H1 (cell line): Measurements from ENCODE around the gene TECR. TPM values are rescaled to one million over a fixed set of nuclear protein-coding genes. Genes with fewer than 3 reads are reported as not detected.

ENCODE experiments used
- CTCF ChIA-PET: fragments of 300-600 bp; sonication (Branson Sonifier 250); formaldehyde crosslinking; loops from one replicate; lab custom pipeline; 2021; ENCODE audit not compliant: partially characterized antibody; lab: Charles Lee
- POLR2A ChIA-PET: fragments of 300-600 bp; sonication (Branson Sonifier 250); formaldehyde crosslinking; loops from one replicate; lab custom pipeline; 2021; ENCODE audit warnings: inconsistent platforms; ENCODE audit not compliant: partially characterized antibody; lab: Charles Lee
- DNase-seq, 2 experiments: peaks; one replicate each; pipeline versions ENCODE4 v3.0.0 to v3.0.0-alpha.2; 2010 to 2022; ENCODE audit warnings: low spot score in 2 of 2, low read depth in 1 of 2, mixed read lengths in 1 of 2
- FAIRE-seq: peaks from 2 replicates; lab custom pipeline; 2011; peaks lifted over from hg19 to GRCh38; lab: Jason Lieb, UNC
- H2AFZ ChIP-seq: 2 replicates; pipeline ENCODE4 v1.8.1; 2012; ENCODE audit warnings: low read length, inconsistent platforms
- H2AK5ac ChIP-seq: 2 replicates; pipeline ENCODE4 v1.6.1; 2013; ENCODE audit warnings: low read depth, low read length
- H2BK120ac ChIP-seq: replicated peaks from 2 replicates; pipeline ENCODE3; 2013; ENCODE audit warnings: low read depth, low read length, inconsistent platforms
- H2BK12ac ChIP-seq: 2 replicates; pipeline ENCODE4 v1.6.1; 2013; ENCODE audit warnings: low read depth, low read length
- H2BK15ac ChIP-seq: 2 replicates; pipeline ENCODE4 v1.6.1; 2013; ENCODE audit warnings: low read length
- H2BK20ac ChIP-seq: 2 replicates; pipeline ENCODE4 v1.6.1; 2013; ENCODE audit warnings: low read length
- H2BK5ac ChIP-seq: 2 replicates; pipeline ENCODE4 v1.6.1; 2013; ENCODE audit warnings: low read depth, low read length
- H3K14ac ChIP-seq: 2 replicates; pipeline ENCODE4 v1.6.1; 2013; ENCODE audit warnings: inconsistent platforms; ENCODE audit not compliant: insufficient read length
- H3K18ac ChIP-seq: 2 replicates; pipeline ENCODE4 v1.6.1; 2013; ENCODE audit warnings: low read length; ENCODE audit errors: extremely low read depth
- H3K23ac ChIP-seq: 2 replicates; pipeline ENCODE4 v1.6.1; 2013; ENCODE audit warnings: inconsistent platforms; ENCODE audit not compliant: insufficient read length
- H3K23me2 ChIP-seq: 2 replicates; pipeline ENCODE4 v1.6.1; 2013; ENCODE audit warnings: low read depth, low read length
- H3K27ac ChIP-seq: 2 replicates; pipeline ENCODE4 v1.6.1; 2011; ENCODE audit warnings: low read depth, low read length, inconsistent platforms
- H3K27me3 ChIP-seq, 4 experiments: replicated peaks in 1 of 4; 1 replicate in 1 of 4; 2 replicates in 3 of 4; pipeline versions ENCODE4 v1.6.1 to v1.8.1; 2011 to 2013; ENCODE audit warnings: low read length in 3 of 4, mild to moderate bottlenecking in 3 of 4, inconsistent platforms in 2 of 4, mixed read lengths in 2 of 4, moderate library complexity in 1 of 4; ENCODE audit not compliant: control insufficient read depth in 3 of 4, insufficient read depth in 3 of 4; ENCODE audit errors: extremely low read depth in 1 of 4
- H3K36me3 ChIP-seq, 4 experiments: 2 replicates each; pipeline versions ENCODE4 v1.6.1 to v1.8.1; 2011 to 2013; ENCODE audit warnings: mild to moderate bottlenecking in 4 of 4, low read length in 3 of 4, moderate library complexity in 2 of 4, control low read depth in 1 of 4, inconsistent platforms in 1 of 4; ENCODE audit not compliant: insufficient read depth in 4 of 4, control insufficient read depth in 2 of 4
- H3K4ac ChIP-seq: replicated peaks from 2 replicates; pipeline ENCODE3; 2013; ENCODE audit warnings: low read length, low read depth, mixed read lengths, inconsistent platforms; ENCODE audit not compliant: insufficient read length
- H3K4me1 ChIP-seq, 4 experiments: replicated peaks in 1 of 4; 1 replicate in 1 of 4; 2 replicates in 3 of 4; pipeline versions ENCODE4 v1.6.1 to v1.8.1; 2011 to 2013; ENCODE audit warnings: low read length in 3 of 4, inconsistent platforms in 2 of 4, mixed read lengths in 1 of 4; ENCODE audit not compliant: insufficient read depth in 4 of 4, control insufficient read depth in 3 of 4
- H3K4me2 ChIP-seq, 2 experiments: 2 replicates each; pipeline versions ENCODE4 v1.6.1 to v1.8.1; 2011 to 2013; ENCODE audit warnings: low read depth in 2 of 2, low read length in 2 of 2, control low read depth in 1 of 2, inconsistent platforms in 1 of 2, mild to moderate bottlenecking in 1 of 2; ENCODE audit not compliant: insufficient read depth in 1 of 2
- H3K4me3 ChIP-seq, 4 experiments: fragments of 200-600, 300-600 bp in 1 of 4; sonication (generic), shearing (Covaris generic), sonication (Bioruptor Twin) in 1 of 4; 2 replicates each; pipeline versions ENCODE4 v1.5.1 to v1.8.1; 2011 to 2016; ENCODE audit warnings: low read length in 4 of 4, low read depth in 3 of 4, control low read depth in 2 of 4, inconsistent platforms in 2 of 4, mild to moderate bottlenecking in 2 of 4, mixed read lengths in 1 of 4, moderate library complexity in 1 of 4; ENCODE audit not compliant: insufficient read depth in 2 of 4; ENCODE audit errors: extremely low read depth in 1 of 4
- H3K56ac ChIP-seq: replicated peaks from 2 replicates; pipeline ENCODE3; 2013; ENCODE audit warnings: low read depth, mild to moderate bottlenecking, mixed read lengths, low read length, inconsistent platforms; ENCODE audit not compliant: insufficient read length
- H3K79me1 ChIP-seq: 2 replicates; pipeline ENCODE4 v1.6.1; 2013; ENCODE audit warnings: low read depth, low read length, control low read depth
- H3K79me2 ChIP-seq, 2 experiments: 2 replicates each; pipeline versions ENCODE4 v1.6.1 to v1.8.1; 2012 to 2013; ENCODE audit warnings: low read length in 2 of 2, mild to moderate bottlenecking in 2 of 2, inconsistent platforms in 1 of 2; ENCODE audit not compliant: insufficient read depth in 2 of 2, control insufficient read depth in 1 of 2
- H3K9ac ChIP-seq, 4 experiments: replicated peaks in 1 of 4; 1 replicate in 1 of 4; 2 replicates in 3 of 4; pipeline versions ENCODE4 v1.6.1 to v1.8.1; 2011 to 2013; ENCODE audit warnings: low read depth in 3 of 4, low read length in 3 of 4, control low read depth in 2 of 4, mild to moderate bottlenecking in 2 of 4, moderate library complexity in 2 of 4, inconsistent platforms in 1 of 4; ENCODE audit errors: extremely low read depth in 1 of 4
- H3K9me3 ChIP-seq, 2 experiments: 2 replicates each; pipeline versions ENCODE4 v1.6.1 to v1.8.1; 2012 to 2013; ENCODE audit warnings: mild to moderate bottlenecking in 2 of 2, moderate library complexity in 2 of 2, control low read depth in 1 of 2, inconsistent platforms in 1 of 2, low read depth in 1 of 2, low read length in 1 of 2, mixed read lengths in 1 of 2; ENCODE audit not compliant: insufficient read depth in 2 of 2
- H4K20me1 ChIP-seq, 2 experiments: replicated peaks in 1 of 2; 2 replicates each; pipeline versions ENCODE3 to v1.8.1; 2011 to 2013; ENCODE audit warnings: inconsistent platforms in 2 of 2, low read length in 2 of 2, mild to moderate bottlenecking in 1 of 2; ENCODE audit not compliant: insufficient read depth in 2 of 2, control insufficient read depth in 1 of 2
- H4K5ac ChIP-seq: 2 replicates; pipeline ENCODE4 v1.6.1; 2013; ENCODE audit warnings: low read length, low read depth, mixed read lengths, inconsistent platforms; ENCODE audit not compliant: insufficient read length
- H4K8ac ChIP-seq: 2 replicates; pipeline ENCODE4 v1.8.0; 2013; ENCODE audit warnings: mild to moderate bottlenecking, moderate library complexity, low read length, inconsistent platforms; ENCODE audit not compliant: insufficient read depth; ENCODE audit errors: extremely low read depth
- H4K91ac ChIP-seq: replicated peaks from 2 replicates; pipeline ENCODE3; 2013; ENCODE audit warnings: low read length, mixed read lengths, inconsistent platforms; ENCODE audit not compliant: insufficient read length
- CBX5 ChIP-seq: fragments of 300-800, 300-1000 bp; sonication (generic); IDR thresholded peaks from 2 replicates; pipeline ENCODE4 v1.7.1; 2016; ENCODE audit warnings: antibody characterized with exemption, low read length, low read depth
- EP300 ChIP-seq, 2 experiments: IDR thresholded peaks; 1 replicate in 1 of 2; 2 replicates in 1 of 2; pipeline ENCODE4 v1.6.1; 2011 to 2012; ENCODE audit warnings: low read depth in 2 of 2, low read length in 2 of 2, mild to moderate bottlenecking in 2 of 2, borderline replicate concordance in 1 of 2, inconsistent platforms in 1 of 2, moderate library complexity in 1 of 2
- WGBS, 2 experiments: shearing (Covaris generic) in 1 of 2; methylation state at CpG; one replicate each; pipeline versions ENCODE4 v1.1.6 to v1.1.7; 2013 to 2015; ENCODE audit warnings: low lambda C conversion rate in 2 of 2, mixed read lengths in 2 of 2, inconsistent platforms in 1 of 2, low coverage in 1 of 2, missing lambda C conversion rate in 1 of 2; ENCODE audit not compliant: insufficient replicate concordance in 2 of 2, insufficient coverage in 1 of 2, insufficient read length in 1 of 2; ENCODE audit errors: extremely low coverage in 1 of 2, missing lambda C conversion rate in 1 of 2; 5-methylcytosine and 5-hydroxymethylcytosine counted together
- polyA plus RNA-seq, 7 experiments: library from polyadenylated mRNA; depleted of rRNA in 3 of 7; stranded (reverse) in 5 of 7; unstranded in 2 of 7; fragments of >200 nt in 5 of 7; fragments of 200-250 nt in 2 of 7; gene quantifications; 1 replicate in 5 of 7; 2 replicates in 1 of 7; 4 replicates in 1 of 7; pipeline versions ENCODE4 v1.2.1 to v1.2.3, GENCODE V29; 2011 to 2013; ENCODE audit warnings: missing spikeins in 2 of 7, mixed read lengths in 2 of 7
- total RNA-seq: library from RNA; stranded (reverse); fragmentation: NEBNext Ultra II Directional; extraction: Animal tissue kit (Norgen Biotek cat#: 25700); gene quantifications from 2 replicates; pipeline ENCODE4 v1.2.1, GENCODE V29; 2021

The TECR gene
- total and polyA plus RNA-seq, 2 of the 8 experiments (the other 6 are each of a cell fraction or from before 2014, with no cell fraction given) = 172 to 405 TPM

DNA sequence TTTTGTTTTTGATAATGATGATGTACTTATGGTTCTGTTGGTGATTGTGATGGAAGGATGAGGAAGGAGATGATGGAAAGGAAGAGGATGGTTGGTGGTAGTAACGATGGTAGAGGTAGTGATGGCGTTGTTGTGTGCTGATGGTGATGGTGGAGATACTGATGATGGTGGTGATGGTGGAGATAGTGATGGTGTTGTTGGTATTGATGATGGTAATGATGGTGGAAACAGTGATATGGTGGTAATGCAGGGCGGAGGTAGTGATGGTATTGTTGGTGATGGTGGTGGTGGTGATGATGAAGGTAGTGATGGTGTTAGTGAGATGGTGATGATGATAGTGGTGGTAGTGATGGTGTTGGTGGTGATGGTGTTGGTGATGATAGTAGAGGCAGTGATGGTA lies 66.2 kb downstream of the TECR start:
- Histone ChIP-seq H2AFZ (no peak overlapping the region), H3K18ac (no peak overlapping the region), H2BK120ac (no peak overlapping the region), H4K8ac (no peak overlapping the region), H3K9me3 (peaks cover 45 to 60% of the 10 kb centered on the region in 2 experiments), H2BK5ac (no peak overlapping the region), H3K9ac (no peak overlapping the region), H3K79me1 (no peaks in the 10 kb centered on the region), H4K91ac (peak overlapping the region; percentile 37), H3K23me2 (peaks cover 6% of the 10 kb centered on the region; the same call in 1 of the 2 replicates), H3K36me3 (no peaks in the 10 kb centered on the region), H3K4me3 (no peak overlapping the region), H3K27ac (no peak overlapping the region), H3K4me2 (no peak overlapping the region), H4K20me1 (peaks cover 0 to 4% of the 10 kb centered on the region in 2 experiments), H4K5ac (no peak overlapping the region), H2BK20ac (no peak overlapping the region), H3K14ac (no peak overlapping the region), H3K27me3 (no peaks in the 10 kb centered on the region), H2BK15ac (no peak overlapping the region), H3K79me2 (no peaks in the 10 kb centered on the region), H3K4ac (no peak overlapping the region), H3K56ac (peak overlapping the region; percentile 63), H2AK5ac (no peak overlapping the region), H3K23ac (peak overlapping the region; percentile 85), H3K4me1 (no peaks in the 10 kb centered on the region), H2BK12ac (no peak overlapping the region)
- no peak for DNase-seq
- CTCF ChIA-PET = interaction anchor here (0.8 kb wide), 1 partner anchor 91 kb away, joined by 3 read pairs; no protein-coding TSS in a partner anchor
- FAIRE-seq = no peak
- WGBS, 2 experiments = 78 to 100% methylated on average over 1 to 3 of the region's 3 CpGs
- POLR2A ChIA-PET = no interaction called here
- TF ChIP-seq EP300 (IDR thresholded peaks at IDR 0.05; ENCODE audit: borderline replicate concordance in 1 of 2, low read depth in 2 of 2, low read length in 2 of 2) (no peak), CBX5 (peak; percentile 44; the same call in 1 of the 2 replicates)
